Measurements from ENCODE around the gene PTPRA. TPM values are rescaled to one million over a fixed set of nuclear protein-coding genes. Genes with fewer than 3 reads are reported as not detected.

PTPRA gene
- total RNA-seq, 1 experiment from 2014 or later: 56.9 TPM

DNA sequence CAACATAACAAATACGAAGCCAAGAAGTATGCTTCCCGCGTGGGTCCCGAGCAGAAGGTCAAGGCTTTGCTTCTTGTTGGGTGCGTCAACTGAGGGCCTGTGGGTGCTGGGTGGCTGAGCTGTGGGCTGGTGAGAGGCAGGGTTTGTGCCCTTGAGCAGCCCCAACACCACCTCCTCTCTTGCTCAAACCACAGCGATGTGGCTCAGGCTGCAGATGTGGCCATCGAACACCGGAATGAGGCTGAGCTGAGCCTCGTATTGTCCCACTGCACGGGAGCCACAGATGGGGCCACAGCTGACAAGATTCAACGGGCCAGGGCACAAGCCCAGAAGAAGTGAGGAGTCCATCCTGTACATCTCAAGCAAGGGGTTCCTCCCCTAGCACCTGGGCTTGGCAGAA lies 7.0 kb upstream of the PTPRA start:
- Histone ChIP-seq H3K4me1 (ENCODE audit: insufficient read depth, low read length, poor library complexity, severe bottlenecking) (peaks cover 12% of the 10 kb centered on the region), H3K27ac (ENCODE audit: low read depth, low read length, poor library complexity, severe bottlenecking) (no peak overlapping the region), H3K36me3 (ENCODE audit: insufficient read depth, low read length, poor library complexity, severe bottlenecking) (peaks cover 12% of the 10 kb centered on the region), H3K9me3 (ENCODE audit: low read depth, low read length, poor library complexity, severe bottlenecking) (no peaks in the 10 kb centered on the region), H3K27me3 (replicated peaks; ENCODE audit: insufficient read depth, low read depth, low read length, poor library complexity) (no peaks in the 10 kb centered on the region), H3K4me3 (ENCODE audit: low read depth, low read length, poor library complexity, severe bottlenecking) (no peak overlapping the region)
- TF ChIP-seq CTCF (conservative IDR thresholded peaks at IDR 0.05; ENCODE audit: low read depth, low read length): no peak
- TF ChIP-seq EZH2 (IDR thresholded peaks at IDR 0.05; ENCODE audit: borderline replicate concordance, low read depth, low read length, poor library complexity, severe bottlenecking): no peak
- no peak for DNase-seq (ENCODE audit: low spot score)
- POLR2A ChIA-PET (ENCODE audit: low non-redundant PET): no interaction called here
- BruUV-seq (replicated peaks): no TSS peak
- intact Hi-C loops (cut with micrococcal nuclease; ENCODE audit: unreplicated experiment): no loop called here
- CTCF ChIA-PET: no interaction called here

- no TSS peak for BruUV-seq (replicated peaks)
- CTCF ChIA-PET: no interaction called here
- POLR2A ChIA-PET (ENCODE audit: low non-redundant PET): no interaction called here
Measured at GRCh38 chr20:2867081-2867864, 6.0 kb upstream of the PTPRA start.

DNA sequence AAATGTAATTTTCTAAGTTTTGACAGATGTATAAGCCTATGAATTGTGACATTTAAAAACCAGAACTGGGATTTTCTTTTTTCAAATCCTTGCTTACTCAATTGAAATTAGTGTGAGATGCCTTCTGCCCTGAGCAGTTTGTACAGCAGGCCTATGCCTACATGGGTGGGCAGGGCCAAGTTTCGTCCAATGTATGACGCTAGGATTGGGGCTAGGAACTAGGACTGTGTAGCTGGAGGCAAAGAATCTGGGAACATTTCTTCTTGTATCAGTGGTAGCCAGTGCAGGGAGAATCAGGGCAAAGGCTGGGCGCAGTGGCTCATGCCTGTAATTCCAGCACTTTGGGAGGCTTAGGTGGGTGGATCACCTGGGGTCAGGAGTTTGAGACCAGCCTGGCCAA lies 3.9 kb upstream of the PTPRA start:
- ChIA-PET CTCF (interaction anchor here (0.6 kb wide), 1 partner anchor 22 kb away, joined by 7 read pairs; no protein-coding TSS in a partner anchor), POLR2A (ENCODE audit: low non-redundant PET) (interaction anchor here (0.7 kb wide), 1 partner anchor 303 kb away, joined by 4 read pairs; no protein-coding TSS in a partner anchor)
- Histone ChIP-seq H3K4me3 (ENCODE audit: low read depth, low read length, poor library complexity, severe bottlenecking) (no peak overlapping the region), H3K9me3 (ENCODE audit: low read depth, low read length, poor library complexity, severe bottlenecking) (no peaks in the 10 kb centered on the region), H3K27me3 (replicated peaks; ENCODE audit: insufficient read depth, low read depth, low read length, poor library complexity) (no peaks in the 10 kb centered on the region), H3K27ac (ENCODE audit: low read depth, low read length, poor library complexity, severe bottlenecking) (no peak overlapping the region), H3K36me3 (ENCODE audit: insufficient read depth, low read length, poor library complexity, severe bottlenecking) (peaks cover 12% of the 10 kb centered on the region), H3K4me1 (ENCODE audit: insufficient read depth, low read length, poor library complexity, severe bottlenecking) (peaks cover 24% of the 10 kb centered on the region)
- BruUV-seq (replicated peaks): no TSS peak
- TF ChIP-seq CTCF (conservative IDR thresholded peaks at IDR 0.05; ENCODE audit: low read depth, low read length): no peak
- no peak for TF ChIP-seq EZH2 (IDR thresholded peaks at IDR 0.05; ENCODE audit: borderline replicate concordance, low read depth, low read length, poor library complexity, severe bottlenecking)
- intact Hi-C loops (cut with micrococcal nuclease; ENCODE audit: unreplicated experiment): no loop called here
- no peak for DNase-seq (ENCODE audit: low spot score)

More at GRCh38 chr20:2867081-2867864, 6.0 kb upstream of the PTPRA start:
- TF ChIP-seq CTCF (conservative IDR thresholded peaks at IDR 0.05; ENCODE audit: low read depth, low read length): no peak
- TF ChIP-seq EZH2 (IDR thresholded peaks at IDR 0.05; ENCODE audit: borderline replicate concordance, low read depth, low read length, poor library complexity, severe bottlenecking): no peak
- intact Hi-C loops (cut with micrococcal nuclease; ENCODE audit: unreplicated experiment): no loop called here
- H3K27me3 ChIP-seq (replicated peaks; ENCODE audit: insufficient read depth, low read depth, low read length, poor library complexity): no peaks in the 10 kb centered on the region
- no peak overlapping the region for H3K27ac ChIP-seq (ENCODE audit: low read depth, low read length, poor library complexity, severe bottlenecking)
- no peaks in the 10 kb centered on the region for H3K9me3 ChIP-seq (ENCODE audit: low read depth, low read length, poor library complexity, severe bottlenecking)
- H3K4me1 ChIP-seq (ENCODE audit: insufficient read depth, low read length, poor library complexity, severe bottlenecking): peaks cover 16% of the 10 kb centered on the region
- H3K36me3 ChIP-seq (ENCODE audit: insufficient read depth, low read length, poor library complexity, severe bottlenecking): peaks cover 12% of the 10 kb centered on the region
- no peak overlapping the region for H3K4me3 ChIP-seq (ENCODE audit: low read depth, low read length, poor library complexity, severe bottlenecking)
- no peak for DNase-seq (ENCODE audit: low spot score)
